Psoas muscle (tissue), 8 donors: ENCODE results near the gene POLE4. TPM values are rescaled to one million over a fixed set of nuclear protein-coding genes. Genes with fewer than 3 reads are reported as not detected.

Experiments used
- ATAC-seq, 4 donors: fragments of 200-7000 bp; cut with Tn5 transposase; one replicate each; pipeline ENCODE4 v1.9.1; 2020; ENCODE audit warnings: moderate library complexity in 3 of 4, mild to moderate bottlenecking in 2 of 4
- DNase-seq, 2 donors: peaks; one replicate each; pipeline ENCODE4 v3.0.0-alpha.2; 2020
- H3K27ac ChIP-seq: fragments of 200-600 bp; one replicate; pipeline ENCODE4 v1.8.0; 2022
- H3K27me3 ChIP-seq, 3 donors: fragments of 200-600 bp in 1 of 3; one replicate each; pipeline versions ENCODE4 v1.6.1 to v1.8.0; 2013 to 2022; ENCODE audit warnings: low read length in 2 of 3, mild to moderate bottlenecking in 2 of 3, moderate library complexity in 1 of 3; ENCODE audit not compliant: insufficient read depth in 3 of 3
- H3K36me3 ChIP-seq, 2 donors: fragments of 200-600 bp in 1 of 2; one replicate each; pipeline versions ENCODE4 v1.6.1 to v1.8.0; 2013 to 2022; ENCODE audit warnings: low read depth in 1 of 2, mild to moderate bottlenecking in 1 of 2, moderate library complexity in 1 of 2; ENCODE audit not compliant: insufficient read depth in 1 of 2
- H3K4me1 ChIP-seq: fragments of 200-600 bp; one replicate; pipeline ENCODE4 v1.8.0; 2022
- H3K4me3 ChIP-seq: fragments of 200-600 bp; one replicate; pipeline ENCODE4 v1.8.0; 2022; ENCODE audit warnings: mild to moderate bottlenecking
- H3K9me3 ChIP-seq: fragments of 200-600 bp; one replicate; pipeline ENCODE4 v1.8.0; 2022
- WGBS, 3 donors: extraction: QIAGEN DNeasy Blood & Tissue Kit; methylation state at CpG; one replicate each; pipeline versions ENCODE4 v1.1.6 to v1.1.7; 2013; 5-methylcytosine and 5-hydroxymethylcytosine counted together
- intact Hi-C, 2 donors: fragments of 100-400 bp; cut with DNase I; formaldehyde crosslinking; loops; one replicate each; pipeline versions ENCODE4 v1.11.0 to v1.14.2; 2022
- polyA plus RNA-seq, 3 donors: library from polyadenylated mRNA; stranded (reverse); fragments of 200-250 nt; gene quantifications; one replicate each; pipeline ENCODE4 v1.2.3, GENCODE V29; 2013
- total RNA-seq, 4 donors: library from RNA; stranded (reverse); fragmentation: NEBNext Ultra II Directional in 2 of 4; extraction: Animal tissue kit (Norgen Biotek cat#: 25700) in 2 of 4; gene quantifications; one replicate each; pipeline versions ENCODE4 v1.2.1 to v1.2.4, GENCODE V29; 2021 to 2023
- TF ChIP-seq, protein P1 (sequence below): fragments of 200-600 bp; IDR thresholded peaks from one replicate; pipeline ENCODE4 v1.8.0; 2022; ENCODE audit warnings: antibody characterized with exemption
- donor health status: healthy with polysubstance abuse.
- donor health status: DM: no; HTN: no; CAD: no; lungs with moderate emphysema.
- donor health status: Bipolar disorder and iron deficiency.
- donor health status: healthy.
- donor health status: DM: yes; HTN: yes; CAD: no.
- donor health status: DM: no; HTN: no; CAD: no.
- donor health status: DM: no; HTN: no; CAD: no.
- donor health status: DM: yes; HTN: yes; CAD: no.

POLE4 gene
- total and polyA plus RNA-seq, 7 donors: 53.4 to 106 (median 77.7) TPM

DNA sequence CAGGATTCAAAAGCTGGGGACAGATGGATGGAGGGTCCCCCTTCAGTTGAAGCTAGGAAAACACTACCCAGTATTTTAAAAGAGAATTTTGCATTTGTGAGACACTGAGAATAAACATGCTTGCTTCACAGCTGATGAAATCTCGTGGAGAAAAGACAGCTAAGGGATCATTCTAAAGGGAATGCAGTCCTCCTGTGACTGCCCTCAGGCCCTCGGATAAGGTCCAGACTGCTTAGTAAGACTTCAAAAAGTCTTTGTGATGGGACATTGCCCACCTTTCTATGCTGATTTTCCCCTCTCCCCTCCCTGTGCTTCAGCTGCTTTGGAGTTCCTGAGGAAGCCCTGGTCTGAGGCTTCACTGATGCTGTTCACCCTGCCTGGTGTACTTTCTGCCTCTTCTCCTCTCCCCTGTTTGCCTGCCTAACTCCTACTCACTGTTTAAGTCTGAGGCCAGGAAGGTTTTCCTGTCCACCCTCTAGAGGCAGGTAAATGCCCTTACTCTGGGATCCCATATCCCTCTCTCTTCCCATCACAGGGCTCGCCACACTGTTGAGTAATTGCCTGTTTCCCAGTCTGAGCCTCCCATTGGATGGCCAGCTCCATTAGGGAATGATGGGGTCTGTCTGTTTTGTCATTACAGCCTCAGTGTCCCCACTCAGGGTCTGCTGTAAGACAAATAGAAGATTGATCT, 26.6 kb downstream of the POLE4 start:
- H3K4me1 ChIP-seq: no peaks in the 10 kb centered on the region
- no peaks in the 10 kb centered on the region for H3K27me3 ChIP-seq
- WGBS, 3 donors: 84 to 88% (median 85%) methylated on average over 3 of the region's 3 CpGs
- H3K36me3 ChIP-seq: no peaks in the 10 kb centered on the region
- H3K9me3 ChIP-seq: no peaks in the 10 kb centered on the region
- ATAC-seq (no peak), DNase-seq (no peak)
- intact Hi-C loops: no loop called here
- TF ChIP-seq, protein P1, sequence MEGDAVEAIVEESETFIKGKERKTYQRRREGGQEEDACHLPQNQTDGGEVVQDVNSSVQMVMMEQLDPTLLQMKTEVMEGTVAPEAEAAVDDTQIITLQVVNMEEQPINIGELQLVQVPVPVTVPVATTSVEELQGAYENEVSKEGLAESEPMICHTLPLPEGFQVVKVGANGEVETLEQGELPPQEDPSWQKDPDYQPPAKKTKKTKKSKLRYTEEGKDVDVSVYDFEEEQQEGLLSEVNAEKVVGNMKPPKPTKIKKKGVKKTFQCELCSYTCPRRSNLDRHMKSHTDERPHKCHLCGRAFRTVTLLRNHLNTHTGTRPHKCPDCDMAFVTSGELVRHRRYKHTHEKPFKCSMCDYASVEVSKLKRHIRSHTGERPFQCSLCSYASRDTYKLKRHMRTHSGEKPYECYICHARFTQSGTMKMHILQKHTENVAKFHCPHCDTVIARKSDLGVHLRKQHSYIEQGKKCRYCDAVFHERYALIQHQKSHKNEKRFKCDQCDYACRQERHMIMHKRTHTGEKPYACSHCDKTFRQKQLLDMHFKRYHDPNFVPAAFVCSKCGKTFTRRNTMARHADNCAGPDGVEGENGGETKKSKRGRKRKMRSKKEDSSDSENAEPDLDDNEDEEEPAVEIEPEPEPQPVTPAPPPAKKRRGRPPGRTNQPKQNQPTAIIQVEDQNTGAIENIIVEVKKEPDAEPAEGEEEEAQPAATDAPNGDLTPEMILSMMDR: no peak
- H3K27ac ChIP-seq: no peak overlapping the region
- H3K4me3 ChIP-seq: no peak overlapping the region

DNA sequence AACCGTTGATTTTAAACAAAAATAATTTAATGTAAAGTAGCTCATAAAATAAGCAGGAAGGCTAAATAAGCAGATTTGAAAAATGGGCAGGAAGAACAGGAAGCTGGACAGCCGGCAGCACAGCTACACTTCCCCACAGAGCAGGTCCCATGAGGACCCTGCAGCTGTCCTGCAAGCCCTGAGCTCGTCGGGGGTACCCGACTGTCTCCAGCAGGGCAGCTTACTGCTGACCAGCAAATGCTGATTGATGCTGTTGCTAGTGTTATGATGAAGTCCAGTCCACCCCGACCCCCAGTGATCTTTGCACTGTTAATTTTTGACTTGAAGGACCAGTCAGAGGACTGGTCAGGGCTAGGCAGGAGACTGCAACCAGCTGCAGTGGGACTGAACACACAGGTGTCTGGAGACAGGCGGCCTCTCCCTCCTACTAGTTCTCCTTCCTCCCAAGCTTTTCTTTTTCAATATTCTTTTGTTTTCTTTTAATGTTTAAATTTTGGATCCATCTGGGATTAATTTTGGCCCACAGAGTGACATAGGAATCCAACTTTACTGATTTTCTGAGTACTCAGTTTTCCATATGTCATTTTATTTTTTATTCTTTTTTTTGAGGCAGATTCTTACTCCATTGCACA, 27.7 kb downstream of the POLE4 start:
- H3K36me3 ChIP-seq: no peaks in the 10 kb centered on the region
- ATAC-seq (no peak), DNase-seq (no peak)
- no peaks in the 10 kb centered on the region for H3K27me3 ChIP-seq
- no peaks in the 10 kb centered on the region for H3K4me1 ChIP-seq
- TF ChIP-seq, protein P1: no peak
- intact Hi-C loops: no loop called here
- H3K27ac ChIP-seq: no peak overlapping the region
- no peak overlapping the region for H3K4me3 ChIP-seq
- H3K9me3 ChIP-seq: no peaks in the 10 kb centered on the region
- 26 to 33% (median 29%) methylated on average over 7 of the region's 7 CpGs for WGBS, 3 donors

DNA sequence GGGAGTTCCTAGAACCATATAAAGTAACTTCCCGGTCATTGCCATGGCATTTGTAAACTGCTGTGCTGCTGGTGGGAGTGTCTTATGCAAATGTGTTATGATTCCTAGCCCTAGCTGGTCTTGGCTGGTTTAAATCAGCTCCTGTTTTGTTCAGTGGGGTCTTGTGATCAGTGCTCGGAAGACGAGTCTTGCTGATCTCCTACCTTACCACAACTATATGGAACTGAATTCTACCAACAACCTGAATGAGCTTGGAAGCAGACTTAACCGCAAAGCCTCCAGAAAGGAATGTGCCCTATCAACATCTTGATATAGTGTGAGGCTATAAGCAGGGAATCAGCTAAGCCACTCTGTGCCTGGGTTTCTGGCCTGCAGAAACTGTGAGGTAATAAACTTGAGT, 33.5 kb downstream of the POLE4 start:
- Histone ChIP-seq H3K27me3 (no peaks in the 10 kb centered on the region), H3K4me3 (no peak overlapping the region), H3K9me3 (no peaks in the 10 kb centered on the region), H3K36me3 (no peaks in the 10 kb centered on the region), H3K4me1 (no peaks in the 10 kb centered on the region), H3K27ac (no peak overlapping the region)
- WGBS, 3 donors: 42 to 61% (median 42%) methylated on average over 4 of the region's 4 CpGs
- TF ChIP-seq, protein P1: no peak
- DNase-seq: no peak
- no peak for ATAC-seq
- intact Hi-C loops: no loop called here

DNA sequence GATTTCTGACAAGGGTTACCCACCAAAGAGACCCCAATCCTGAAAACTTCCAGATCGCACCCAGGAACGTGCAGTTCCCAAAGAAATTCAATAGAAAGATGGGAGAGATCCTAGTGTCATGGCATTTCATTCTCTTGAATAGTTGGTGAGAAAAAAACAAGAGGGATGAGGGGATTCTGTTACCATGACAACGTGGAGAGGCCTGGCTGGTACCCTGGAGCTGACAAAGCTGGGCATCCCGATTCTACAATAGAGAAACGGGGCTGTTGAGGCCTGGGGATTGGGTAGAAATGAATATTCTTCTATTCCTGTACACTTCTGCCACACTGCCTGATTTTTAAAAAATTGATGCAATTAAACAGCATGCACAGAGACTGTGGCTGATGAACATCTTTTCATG, 41.0 kb downstream of the POLE4 start:
- ATAC-seq (no peak), DNase-seq (no peak)
- H3K4me1 ChIP-seq: no peaks in the 10 kb centered on the region
- H3K27ac ChIP-seq: no peak overlapping the region
- intact Hi-C loops: loop anchor here in 1 of 2 donors (5.0 kb wide), 1 partner anchor 1388 kb away; no protein-coding TSS in a partner anchor
- no peak overlapping the region for H3K4me3 ChIP-seq
- H3K36me3 ChIP-seq: no peaks in the 10 kb centered on the region
- WGBS, 3 donors: 91 to 95% (median 94%) methylated on average over 5 of the region's 5 CpGs
- TF ChIP-seq, protein P1: no peak
- no peaks in the 10 kb centered on the region for H3K27me3 ChIP-seq
- H3K9me3 ChIP-seq: peaks cover 9% of the 10 kb centered on the region
